Upper lobe of left lung (tissue), 6 donors: Measurements from ENCODE around the gene SNCG. TPM values are rescaled to one million over a fixed set of nuclear protein-coding genes. Genes with fewer than 3 reads are reported as not detected.

Source experiments
- ATAC-seq, 2 donors: fragments of 200-7000 bp; cut with Tn5 transposase; one replicate each; pipeline ENCODE4 v1.9.1; 2022; ENCODE audit warnings: mild to moderate bottlenecking in 2 of 2, moderate library complexity in 2 of 2; ENCODE audit not compliant: low FRiP score in 2 of 2
- DNase-seq, 2 donors: peaks; one replicate each; pipeline ENCODE4 v3.0.0-alpha.2; 2019 to 2020
- H3K27ac ChIP-seq, 4 donors: fragments of 200-600 bp; sonication (generic); one replicate each; pipeline ENCODE4 v1.5.1; 2016 to 2019
- H3K27me3 ChIP-seq, 4 donors: fragments of 200-600 bp; sonication (generic); one replicate each; pipeline ENCODE4 v1.5.1; 2017 to 2019
- H3K36me3 ChIP-seq, 4 donors: fragments of 200-600 bp; sonication (generic); one replicate each; pipeline ENCODE4 v1.5.1; 2016 to 2019
- H3K4me1 ChIP-seq, 4 donors: fragments of 200-600 bp; sonication (generic); one replicate each; pipeline ENCODE4 v1.5.1; 2018 to 2019
- H3K4me3 ChIP-seq, 4 donors: fragments of 200-600 bp; sonication (generic); one replicate each; pipeline ENCODE4 v1.5.1; 2017 to 2019; ENCODE audit warnings: mild to moderate bottlenecking in 2 of 4, moderate library complexity in 1 of 4
- H3K9me3 ChIP-seq, 4 donors: fragments of 200-600 bp; sonication (generic); one replicate each; pipeline ENCODE4 v1.5.1; 2018 to 2019
- CTCF ChIP-seq, 6 experiments: fragments of 450-650 bp in 4 of 6; fragments of 200-600 bp in 2 of 6; sonication (generic) in 2 of 6; IDR thresholded peaks; one replicate each; pipeline ENCODE4 v1.5.1; 2016 to 2019; ENCODE audit warnings: antibody characterized with exemption in 6 of 6
- EP300 ChIP-seq, 4 donors: sonication (generic); formaldehyde crosslinking; IDR thresholded peaks; one replicate each; pipeline ENCODE4 v1.5.1; 2017; ENCODE audit warnings: antibody characterized with exemption in 4 of 4, control low read depth in 2 of 4
- POLR2A ChIP-seq, 4 donors: fragments of 450-650 bp; IDR thresholded peaks; one replicate each; pipeline ENCODE4 v1.5.1; 2016 to 2017; ENCODE audit warnings: antibody characterized with exemption in 4 of 4, mild to moderate bottlenecking in 2 of 4
- POLR2AphosphoS5 ChIP-seq, 2 donors: sonication (generic); formaldehyde crosslinking; IDR thresholded peaks; one replicate each; pipeline ENCODE4 v1.5.1; 2017; ENCODE audit warnings: antibody characterized with exemption in 2 of 2
- WGBS, 2 donors: methylation state at CpG; one replicate each; pipeline ENCODE4 v1.1.5; 2017 to 2018; 5-methylcytosine and 5-hydroxymethylcytosine counted together
- total RNA-seq, 6 donors: library from RNA; depleted of rRNA in 4 of 6; stranded (reverse); fragments of >200 nt in 4 of 6; gene quantifications; one replicate each; pipeline versions ENCODE4 v1.1.0 to v1.2.1, GENCODE V29; 2016 to 2021
- donor health status: DM: no; HTN: no; CAD: no; lungs with moderate emphysema.
- donor health status: DM: no; HTN: yes; CAD: no; lungs with severe emphysema.

Gene SNCG
- 10 to 100 TPM in 1 of 6 donors, 1 to 10 TPM in 4, not detected in 1; 2.9 to 24.7 (median 6.4) TPM for total RNA-seq

DNA sequence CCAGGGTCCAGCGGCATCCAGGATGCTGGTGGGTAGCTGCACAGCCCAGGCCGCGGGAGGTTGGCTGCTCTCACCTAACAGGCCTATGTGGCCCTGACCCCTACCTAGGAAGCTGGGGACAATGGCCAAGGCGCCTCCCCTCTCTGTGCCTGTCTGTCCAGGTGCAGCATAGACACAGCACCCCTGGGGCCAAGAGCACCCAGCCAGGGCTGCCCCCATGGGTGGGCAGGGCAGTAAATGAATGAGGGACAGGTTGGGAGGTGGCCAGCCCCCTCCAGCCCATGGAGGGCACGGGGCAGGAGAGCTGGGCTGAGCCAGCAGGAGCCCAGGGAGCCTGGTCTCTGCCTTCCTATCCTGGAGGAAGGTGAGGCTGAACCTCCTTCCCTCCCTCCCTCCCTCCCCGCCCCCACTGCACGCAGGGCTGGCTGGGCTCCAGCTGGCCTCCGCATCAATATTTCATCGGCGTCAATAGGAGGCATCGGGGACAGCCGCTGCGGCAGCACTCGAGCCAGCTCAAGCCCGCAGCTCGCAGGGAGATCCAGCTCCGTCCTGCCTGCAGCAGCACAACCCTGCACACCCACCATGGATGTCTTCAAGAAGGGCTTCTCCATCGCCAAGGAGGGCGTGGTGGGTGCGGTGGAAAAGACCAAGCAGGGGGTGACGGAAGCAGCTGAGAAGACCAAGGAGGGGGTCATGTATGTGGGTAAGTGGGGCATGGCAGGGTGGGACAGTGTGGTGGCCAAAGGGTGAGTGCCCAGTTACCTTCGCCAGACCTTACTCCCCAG is at the start of gene SNCG:
SNCG (plus strand) TSS at position 484 of the 785 bp plus-strand sequence; CDS start at position 583, 99 bp downstream.
- no peaks in the 10 kb centered on the region for H3K27me3 ChIP-seq
- 41 to 46% methylated on average over 10 of the region's 22 CpGs for WGBS, 2 donors
- peak in 1 of 2 donors; percentile 11 for ATAC-seq
- no peaks in the 10 kb centered on the region for H3K36me3 ChIP-seq
- H3K27ac ChIP-seq = peak within 1 kb of the TSS; percentile 81 to 90 (median 85)
- no peak for TF ChIP-seq POLR2AphosphoS5 (IDR thresholded peaks at IDR 0.05)
- no peak for TF ChIP-seq EP300 (IDR thresholded peaks at IDR 0.05)
- no peak for TF ChIP-seq POLR2A (IDR thresholded peaks at IDR 0.05)
- TF ChIP-seq CTCF (IDR thresholded peaks at IDR 0.05) = no peak
- H3K4me1 ChIP-seq = peaks cover 21 to 62% (median 52%) of the 10 kb centered on the region in 4 donors
- DNase-seq = peak in 1 of 2 donors; percentile 84
- H3K4me3 ChIP-seq = peak within 1 kb of the TSS; percentile 27 to 47 (median 38)
- H3K9me3 ChIP-seq = no peaks in the 10 kb centered on the region

- H3K27me3 ChIP-seq = no peaks in the 10 kb centered on the region
- no peaks in the 10 kb centered on the region for H3K9me3 ChIP-seq
- no peak for TF ChIP-seq POLR2AphosphoS5 (IDR thresholded peaks at IDR 0.05)
- no peak for TF ChIP-seq CTCF (IDR thresholded peaks at IDR 0.05)
- no peak for TF ChIP-seq POLR2A (IDR thresholded peaks at IDR 0.05)
- TF ChIP-seq EP300 (IDR thresholded peaks at IDR 0.05) = no peak
- no peak overlapping the region for H3K4me3 ChIP-seq
- 77 to 82% methylated on average over 1 of the region's 1 CpG for WGBS, 2 donors
- no peak for ATAC-seq
- DNase-seq = no peak
- no peaks in the 10 kb centered on the region for H3K4me1 ChIP-seq
- no peak overlapping the region for H3K27ac ChIP-seq
- H3K36me3 ChIP-seq = peaks cover 3 to 19% (median 7%) of the 10 kb centered on the region in 4 donors
Observed at GRCh38 chr10:86914734-86915133, 43.7 kb upstream of the SNCG start.

DNA sequence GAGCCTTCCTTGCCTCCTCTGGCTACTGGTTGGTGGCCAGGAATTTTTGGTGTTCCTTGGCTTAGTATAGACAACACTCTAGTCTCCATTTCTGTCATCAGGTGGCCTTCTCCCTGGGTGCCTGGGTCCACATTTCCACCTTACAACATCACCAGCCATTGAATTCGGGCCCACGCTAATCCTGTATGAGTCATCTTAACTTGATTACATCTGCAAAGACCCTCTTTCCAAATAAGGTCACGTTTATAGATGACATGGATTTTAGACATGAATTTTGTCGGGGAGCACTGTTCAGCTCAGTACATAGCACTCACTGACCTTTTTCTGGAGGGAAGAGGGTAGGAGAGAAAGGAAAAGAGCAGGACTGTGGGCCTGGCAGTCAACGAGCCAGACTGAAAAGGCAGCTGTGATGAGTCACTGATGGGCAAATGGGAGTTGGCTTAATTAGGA is 40.4 kb upstream of the SNCG start:
- no peaks in the 10 kb centered on the region for H3K27me3 ChIP-seq
- H3K27ac ChIP-seq = no peak overlapping the region
- ATAC-seq (peak in 1 of 2 donors; percentile 47), DNase-seq (no peak)
- peaks cover 3 to 36% (median 11%) of the 10 kb centered on the region in 4 donors for H3K36me3 ChIP-seq
- no peak overlapping the region for H3K4me3 ChIP-seq
- no peaks in the 10 kb centered on the region for H3K4me1 ChIP-seq
- 76 to 82% methylated on average over 5 of the region's 5 CpGs for WGBS, 2 donors
- TF ChIP-seq POLR2A (IDR thresholded peaks at IDR 0.05) = no peak
- TF ChIP-seq CTCF (IDR thresholded peaks at IDR 0.05) = no peak
- no peak for TF ChIP-seq POLR2AphosphoS5 (IDR thresholded peaks at IDR 0.05)
- no peak for TF ChIP-seq EP300 (IDR thresholded peaks at IDR 0.05)
- no peaks in the 10 kb centered on the region for H3K9me3 ChIP-seq

GRCh38 chr10:86922553-86922961 is 35.8 kb upstream of the SNCG start:
- Histone ChIP-seq H3K27me3 (no peaks in the 10 kb centered on the region), H3K9me3 (no peaks in the 10 kb centered on the region), H3K27ac (no peak overlapping the region), H3K36me3 (peaks cover 1 to 29% (median 10%) of the 10 kb centered on the region in 4 donors), H3K4me1 (no peaks in the 10 kb centered on the region), H3K4me3 (no peak overlapping the region)
- TF ChIP-seq POLR2AphosphoS5 (IDR thresholded peaks at IDR 0.05) (no peak), CTCF (IDR thresholded peaks at IDR 0.05) (no peak), EP300 (IDR thresholded peaks at IDR 0.05) (no peak), POLR2A (IDR thresholded peaks at IDR 0.05) (no peak)
- peak in 1 of 2 donors; percentile 37 for DNase-seq
- ATAC-seq = peak; percentile 24 to 67
- WGBS, 2 donors = 75 to 89% methylated on average over 8 to 9 of the region's 9 CpGs
